Effector memory CD4-positive, alpha-beta T cell (primary cell): ENCODE data around the gene PPP2R3A.

ENCODE experiments used
- DNase-seq, 3 donors: peaks; one replicate each; pipeline ENCODE4 v3.0.0-alpha.2; 2020
- H3K27ac ChIP-seq: 2 replicates; pipeline ENCODE4 v1.7.0; 2013; ENCODE audit warnings: mild to moderate bottlenecking, low read length, moderate library complexity; ENCODE audit not compliant: insufficient read depth, poor library complexity, severe bottlenecking
- H3K27me3 ChIP-seq: replicated peaks from 2 replicates; pipeline ENCODE4 v1.7.0; 2013; ENCODE audit warnings: mild to moderate bottlenecking, low read length; ENCODE audit not compliant: insufficient read depth, control insufficient read depth, poor library complexity, severe bottlenecking
- H3K36me3 ChIP-seq: 2 replicates; pipeline ENCODE4 v1.7.0; 2013; ENCODE audit warnings: mild to moderate bottlenecking, low read length, moderate library complexity; ENCODE audit not compliant: control insufficient read depth, insufficient read depth
- H3K4me1 ChIP-seq: 2 replicates; pipeline ENCODE4 v1.7.0; 2013; ENCODE audit warnings: low read length, mild to moderate bottlenecking; ENCODE audit not compliant: control insufficient read depth, insufficient read depth, poor library complexity, severe bottlenecking
- H3K4me3 ChIP-seq: 2 replicates; pipeline ENCODE4 v1.7.0; 2013; ENCODE audit warnings: low read length, low read depth, mild to moderate bottlenecking; ENCODE audit not compliant: insufficient read depth, poor library complexity, severe bottlenecking
- H3K9me3 ChIP-seq: 2 replicates; pipeline ENCODE4 v1.7.0; 2013; ENCODE audit warnings: mild to moderate bottlenecking, low read length, moderate library complexity; ENCODE audit not compliant: control insufficient read depth

Gene PPP2R3A

DNA sequence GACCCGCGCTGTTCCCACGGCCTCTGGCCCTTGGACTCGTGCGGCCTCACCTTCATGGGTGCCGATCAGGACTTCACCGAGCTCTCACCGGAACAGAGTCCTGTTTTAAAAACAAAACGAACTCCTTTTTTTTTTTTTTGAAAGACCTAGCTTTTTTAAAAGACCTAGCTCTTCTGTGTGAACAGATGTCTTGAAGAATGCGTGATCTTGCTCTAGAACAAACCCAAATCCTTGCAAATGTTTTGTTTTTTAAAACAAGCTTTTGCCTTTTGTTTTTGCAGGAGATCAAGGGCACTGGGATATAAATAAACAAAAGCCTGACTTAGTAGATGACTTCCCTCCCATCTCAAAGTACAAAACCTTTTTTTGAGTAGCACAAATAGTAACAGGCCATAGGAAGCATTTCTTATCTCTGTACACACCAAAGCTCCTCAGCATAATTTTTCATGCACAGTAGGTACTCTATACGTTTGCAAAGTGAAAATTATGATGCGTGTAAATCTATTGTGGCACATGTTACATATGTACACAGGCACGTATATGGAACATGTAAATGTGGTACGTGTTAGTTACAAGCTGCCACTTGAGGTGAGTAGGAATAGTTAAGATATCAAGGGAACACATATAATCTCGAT, 231.7 kb downstream of the PPP2R3A start:
- Histone ChIP-seq H3K27me3 (no peaks in the 10 kb centered on the region), H3K9me3 (no peaks in the 10 kb centered on the region), H3K4me3 (peak overlapping the region; percentile 78), H3K27ac (peak overlapping the region; percentile 99), H3K36me3 (no peaks in the 10 kb centered on the region), H3K4me1 (peaks cover 14% of the 10 kb centered on the region)
- DNase-seq = no peak
